ENCODE data around the gene ZNF710.
"Not testable (repeated sequence)": the region's sequence is repeated elsewhere in the genome, so short reads cannot be mapped to it uniquely, and the experiment has no call there.

Gene ZNF710

GRCh38 chr15:90001062-90001682 is at the start of gene ZNF710:
Gene ZNF710 (plus strand): TSS chr15:90001324. CDS start chr15:90067138, 65,814 bp downstream.
- DNase-seq (ENCODE audit: low read depth), result no peak

- DNase-seq (ENCODE audit: low read depth), result no peak
Measured at GRCh38 chr15:89954541-89954940, 46.6 kb upstream of the ZNF710 start.

- not testable (repeated sequence) for DNase-seq (ENCODE audit: low read depth)
Measured at GRCh38 chr15:89955449-89955998, 45.6 kb upstream of the ZNF710 start.

GRCh38 chr15:89958107-89958805 is 42.9 kb upstream of the ZNF710 start:
- no peak for DNase-seq (ENCODE audit: low read depth)

DNA sequence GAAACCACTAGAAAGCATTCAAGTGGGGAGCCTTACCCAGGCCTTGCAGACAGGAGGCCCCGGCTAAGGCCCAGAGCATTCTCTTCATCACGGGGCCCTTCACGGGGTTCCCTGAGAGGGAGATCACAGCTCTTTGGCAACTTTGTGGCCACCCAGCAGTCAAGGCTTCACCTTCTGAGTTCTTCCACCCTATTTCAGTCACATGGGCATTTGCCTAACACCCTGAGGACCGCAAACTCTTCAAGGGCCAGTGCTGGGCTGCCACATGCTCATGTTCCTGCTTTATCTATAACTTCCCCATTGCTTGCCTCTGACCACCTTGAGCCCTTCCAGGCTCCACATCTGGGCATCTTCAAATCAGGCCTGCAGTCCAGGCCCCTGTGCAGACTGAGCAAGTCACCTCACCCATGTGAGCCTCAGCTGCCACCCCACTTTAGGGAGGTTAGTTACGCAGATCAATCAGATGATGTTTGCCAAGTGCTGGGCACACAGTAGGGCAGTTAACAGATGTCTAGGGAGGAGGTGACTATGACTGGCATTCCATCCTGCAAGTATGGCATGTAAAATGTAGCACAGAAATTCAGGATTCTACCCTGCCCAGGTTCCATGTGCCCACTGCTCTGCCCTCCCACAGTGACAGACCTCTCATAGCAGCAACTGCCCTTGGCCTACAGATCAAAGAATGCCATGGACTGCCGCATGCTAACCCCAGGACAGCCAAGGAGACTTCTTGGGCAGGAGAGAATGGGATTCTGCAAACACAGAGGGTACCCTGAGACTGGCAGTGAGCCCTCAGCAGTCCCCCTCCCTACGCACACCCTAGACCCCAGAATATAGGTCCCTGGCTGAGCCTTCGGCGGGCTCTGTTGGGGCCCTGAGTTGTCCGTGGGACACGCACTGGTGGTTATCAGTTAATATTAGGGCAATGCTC is 37.6 kb upstream of the ZNF710 start:
- DNase-seq (ENCODE audit: low read depth), result no peak

GRCh38 chr15:89964232-89964954 is 36.7 kb upstream of the ZNF710 start:
- DNase-seq (ENCODE audit: low read depth), result no peak

- no peak for DNase-seq (ENCODE audit: low read depth)
Measured at GRCh38 chr15:89967881-89968280, 33.2 kb upstream of the ZNF710 start.

DNA sequence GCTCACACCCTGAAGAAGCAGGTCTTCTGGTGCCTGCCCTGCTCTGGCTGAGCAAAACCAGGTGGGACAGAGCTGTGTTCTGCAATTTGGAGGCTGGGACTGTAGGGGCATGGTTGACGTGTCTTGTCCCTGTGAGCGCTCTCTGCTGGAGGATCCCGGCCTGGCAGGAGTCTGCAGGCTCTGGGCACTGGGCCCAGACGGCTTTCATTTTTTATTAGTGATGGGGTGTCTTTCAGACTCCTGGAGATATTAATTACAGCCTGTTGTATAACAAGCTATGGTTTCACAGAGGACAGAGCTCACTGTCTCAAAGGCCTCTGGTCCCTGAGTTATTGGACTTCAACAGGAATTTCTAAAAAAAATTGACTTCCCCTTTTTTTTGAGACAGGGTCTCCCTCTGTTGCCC is 29.5 kb upstream of the ZNF710 start:
- no peak for DNase-seq (ENCODE audit: low read depth)

DNA sequence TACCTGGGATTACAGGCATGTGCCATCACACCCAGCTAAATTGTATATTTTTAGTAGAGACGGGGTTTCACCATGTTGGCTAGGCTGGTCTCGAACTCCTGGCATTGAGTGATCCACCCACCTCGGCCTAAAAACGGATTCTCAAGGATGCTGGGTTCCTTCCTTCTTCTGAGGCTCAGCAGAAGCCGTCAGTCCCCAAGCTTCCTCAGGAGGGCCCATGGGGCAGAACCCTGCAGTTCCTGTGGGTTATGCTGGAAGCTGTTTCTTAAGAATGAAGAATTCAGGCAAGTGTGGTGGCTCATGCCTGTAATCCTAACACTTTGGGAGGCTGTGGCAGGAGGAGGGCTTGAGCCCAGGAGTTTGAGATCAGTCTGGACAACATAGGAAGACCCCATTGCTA is 29.0 kb upstream of the ZNF710 start:
- DNase-seq (ENCODE audit: low read depth), result no peak

DNA sequence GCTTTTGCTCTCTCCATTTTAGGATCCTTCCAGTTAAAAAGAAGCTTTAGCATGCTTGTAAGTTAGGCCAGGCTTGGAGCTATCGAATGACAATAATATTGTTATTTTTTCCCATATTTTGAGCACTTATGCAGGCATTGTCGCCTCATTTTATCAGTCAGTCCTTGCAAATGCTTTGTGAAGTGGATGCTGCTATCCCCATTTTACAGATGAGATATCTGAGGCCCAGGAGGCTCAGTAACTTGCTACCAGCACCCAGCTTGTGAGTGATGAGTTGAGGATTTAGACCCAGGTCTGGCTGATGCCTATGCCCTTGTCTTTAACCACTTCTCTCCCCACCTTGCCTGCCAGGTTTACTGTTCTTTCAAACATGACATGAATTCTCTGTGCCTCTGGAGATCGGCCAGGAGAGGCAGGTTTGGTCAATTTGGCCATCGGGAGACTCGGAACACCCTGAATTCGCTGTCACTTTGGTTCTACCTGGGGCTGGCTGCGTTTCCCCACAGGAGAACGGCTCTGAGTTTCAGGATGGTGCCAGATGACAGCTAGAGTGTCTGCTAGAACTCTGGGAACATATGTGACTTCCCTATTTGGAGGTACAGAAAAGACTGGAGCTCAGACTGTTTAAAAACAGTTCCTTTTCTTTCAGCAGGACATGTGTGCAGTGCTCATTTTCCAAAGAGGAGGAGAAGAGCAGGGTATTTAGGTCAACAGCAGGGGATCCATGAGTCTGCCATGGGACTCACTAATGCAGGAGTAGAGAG is 25.5 kb upstream of the ZNF710 start:
- DNase-seq (ENCODE audit: low read depth), result no peak

- no peak for DNase-seq (ENCODE audit: low read depth)
Measured at GRCh38 chr15:89976246-89976600, 24.9 kb upstream of the ZNF710 start.

- DNase-seq (ENCODE audit: low read depth), result not testable (repeated sequence)
Measured at GRCh38 chr15:89977836-89978235, 23.3 kb upstream of the ZNF710 start.

GRCh38 chr15:89978914-89979313 is 22.2 kb upstream of the ZNF710 start:
- DNase-seq (ENCODE audit: low read depth), result no peak

DNA sequence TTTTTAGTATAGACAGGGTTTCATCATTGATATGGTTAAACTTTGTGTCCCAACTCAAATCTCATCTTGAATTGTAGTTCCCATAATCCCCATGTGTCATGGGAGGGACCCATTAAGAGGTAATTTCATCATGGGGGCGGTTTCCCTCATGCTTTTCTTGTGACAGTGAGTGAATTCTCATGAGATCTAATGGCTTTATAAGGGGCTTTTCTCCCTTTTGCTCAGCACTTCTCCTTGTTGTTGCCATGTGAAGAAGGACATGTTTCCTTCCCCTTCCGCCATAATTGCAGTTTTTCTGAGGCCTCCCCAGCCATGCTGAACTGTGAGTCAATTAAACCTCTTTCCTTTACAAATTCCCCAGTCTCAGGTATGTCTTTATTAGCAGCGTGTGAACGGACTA is 20.2 kb upstream of the ZNF710 start:
- DNase-seq (ENCODE audit: low read depth), result no peak

DNA sequence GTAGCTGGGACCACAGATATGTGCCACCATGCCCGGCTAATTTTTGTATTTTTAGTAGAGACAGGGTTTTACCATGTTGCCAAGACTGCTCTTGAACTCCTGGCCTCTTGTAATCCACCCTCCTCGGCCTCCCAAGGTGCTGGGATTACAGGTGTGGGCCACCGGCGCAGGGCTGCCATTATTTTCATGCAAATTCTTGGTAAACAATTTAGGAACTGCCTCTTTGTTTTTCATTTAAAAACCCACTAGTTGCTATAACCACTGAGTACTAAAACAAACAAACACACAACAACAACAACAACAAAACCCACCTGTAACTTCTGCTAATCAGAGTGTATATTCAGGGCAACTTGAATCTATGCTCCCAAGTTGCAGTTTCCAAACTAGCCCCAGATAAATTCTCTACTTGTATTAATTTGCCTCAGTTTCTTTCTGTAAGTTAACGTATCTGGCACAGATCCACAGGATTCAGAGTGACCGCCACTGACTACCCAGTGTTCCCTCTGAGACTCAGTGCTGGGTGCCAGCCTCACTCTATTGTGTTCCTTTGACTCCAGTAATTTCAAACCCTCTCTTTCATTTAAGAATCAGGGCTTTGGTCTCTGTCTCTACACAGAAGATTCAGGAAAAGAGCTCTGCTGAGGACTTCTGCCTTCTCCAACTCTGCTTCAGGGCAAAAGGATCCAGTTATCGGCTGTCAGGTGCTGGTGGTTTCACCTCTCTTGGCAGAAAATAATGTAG is 18.6 kb upstream of the ZNF710 start:
- DNase-seq (ENCODE audit: low read depth), result no peak

GRCh38 chr15:89984001-89984400 is 17.1 kb upstream of the ZNF710 start:
- no peak for DNase-seq (ENCODE audit: low read depth)

DNA sequence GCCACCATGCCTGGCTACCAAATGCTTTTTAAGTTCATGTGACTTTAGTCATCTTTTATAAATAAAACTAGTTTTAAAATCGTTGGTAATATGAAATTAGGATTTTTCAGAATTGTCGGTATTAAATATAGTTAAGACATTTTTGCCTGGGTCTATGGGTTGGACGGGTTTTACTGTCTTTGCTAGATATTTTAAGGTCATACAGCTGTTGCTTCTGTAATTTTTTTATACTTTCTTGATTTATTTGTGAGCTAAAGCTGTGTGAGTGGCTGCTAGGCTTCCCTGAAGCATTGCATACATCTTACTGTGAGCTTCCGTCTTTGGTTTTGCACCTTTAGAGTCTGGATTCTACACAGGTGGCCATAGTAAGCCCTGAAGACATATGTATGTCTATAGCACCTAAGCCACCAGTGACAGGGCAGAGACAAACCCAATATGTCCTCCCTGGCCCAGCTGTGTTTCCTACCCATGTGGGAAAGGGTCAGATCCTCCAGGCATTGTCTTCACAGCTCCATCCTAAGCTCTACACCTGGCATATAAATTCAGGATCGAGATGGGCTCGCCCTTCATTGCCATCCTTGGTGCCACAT is 16.6 kb upstream of the ZNF710 start:
- DNase-seq (ENCODE audit: low read depth), result no peak

DNA sequence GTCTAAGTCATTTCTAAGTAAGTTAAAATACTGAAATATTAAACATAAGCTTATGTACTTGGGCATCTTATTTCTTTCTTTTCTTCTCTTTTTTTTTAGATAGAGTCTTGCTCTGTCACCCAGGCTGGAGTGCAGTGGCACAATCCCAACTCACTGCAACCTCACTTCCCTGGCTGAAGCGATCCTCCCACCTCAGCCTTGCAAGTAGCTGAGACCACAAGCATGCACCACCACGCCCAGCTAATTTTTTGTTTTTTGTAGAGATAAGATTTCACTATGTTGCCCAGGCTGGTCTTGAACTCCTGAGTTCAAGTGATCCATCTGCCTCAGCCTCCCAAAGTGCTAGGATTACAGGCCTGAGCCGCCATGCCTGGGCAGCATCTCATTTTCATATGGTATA is 16.0 kb upstream of the ZNF710 start:
- DNase-seq (ENCODE audit: low read depth), result no peak

DNA sequence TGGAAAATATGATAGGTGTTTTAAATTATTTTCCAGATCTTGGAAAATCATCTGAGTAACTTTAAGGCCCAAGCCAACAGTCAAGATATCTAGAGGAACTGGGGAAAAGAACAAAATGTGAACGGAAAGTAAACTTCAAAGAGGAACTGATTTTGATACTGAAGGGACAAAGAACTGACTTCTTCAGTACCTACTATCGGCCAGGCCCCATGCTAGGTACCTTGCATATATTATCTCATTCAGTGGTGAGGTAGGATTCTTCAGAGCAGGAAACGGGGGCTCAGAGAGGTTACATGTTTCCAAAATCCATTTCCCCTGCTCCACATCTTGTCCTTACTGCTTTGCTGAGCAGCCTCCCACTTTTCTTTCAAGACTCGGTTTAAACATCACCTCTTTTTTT is 9.8 kb upstream of the ZNF710 start:
- no peak for DNase-seq (ENCODE audit: low read depth)

DNA sequence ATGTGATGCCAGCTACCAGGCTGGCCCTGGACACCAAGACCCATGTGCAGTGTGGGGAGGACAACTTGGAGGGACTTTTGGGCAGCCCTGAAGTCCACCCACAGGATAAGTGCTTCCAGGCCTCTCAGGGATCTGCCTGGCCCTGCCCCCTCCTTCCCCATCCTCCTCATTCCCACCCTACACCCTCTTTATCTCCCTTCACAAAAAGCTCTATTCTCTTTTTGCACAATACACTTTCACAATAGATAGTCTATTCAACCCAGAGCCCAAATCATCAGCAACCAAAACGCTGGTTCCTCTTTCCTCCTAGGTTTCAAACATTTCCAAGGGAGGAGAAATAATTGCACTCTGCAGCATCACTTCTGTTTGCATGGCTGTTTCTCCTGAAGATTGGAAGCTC is 7.8 kb upstream of the ZNF710 start:
- DNase-seq (ENCODE audit: low read depth), result no peak

Data from stimulated activated CD8-positive, alpha-beta memory T cell treated with anti-CD3 and anti-CD28 coated beads, Interleukin-15, amount 100 ng/mL, for 1 hour (primary cell).